Measurements from ENCODE around the gene UBR4. TPM values are rescaled to one million over a fixed set of nuclear protein-coding genes. Genes with fewer than 3 reads are reported as not detected.

Gene UBR4
- polyA plus RNA-seq, 1 donor (not counting 4 experiments of a cell fraction or from before 2014, with no cell fraction given): 39.0 TPM

DNA sequence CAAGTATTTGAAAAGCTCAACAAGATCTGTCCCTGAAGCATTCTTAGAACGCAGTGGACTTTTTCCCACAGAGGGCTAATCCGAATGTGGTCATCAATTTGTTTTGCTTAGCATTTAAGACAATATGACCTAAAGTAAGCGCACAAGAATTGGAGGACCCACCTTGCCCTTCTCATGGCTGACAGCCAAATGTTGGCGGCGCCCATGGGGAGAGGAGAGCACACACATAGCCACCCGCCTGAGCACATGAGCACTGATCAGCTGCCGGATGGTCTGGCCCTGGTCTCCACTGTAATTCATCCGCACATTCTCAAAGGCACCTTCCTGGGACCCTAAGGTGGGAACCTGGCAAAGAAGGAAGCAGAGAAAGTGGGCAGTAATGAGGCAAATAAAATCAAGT lies 52.4 kb downstream of the UBR4 start:
- Histone ChIP-seq H3K9me3 (ENCODE audit: control insufficient read depth, low read depth, low read length) (no peaks in the 10 kb centered on the region), H3K27ac (ENCODE audit: control insufficient read depth, insufficient read depth, low read length) (no peak overlapping the region), H2AFZ (ENCODE audit: control insufficient read depth, low read length) (no peak overlapping the region), H3K4me3 (ENCODE audit: control insufficient read depth in 2 of 3, extremely low read depth in 1 of 3, insufficient read depth in 2 of 3, low read depth in 1 of 3, low read length in 3 of 3) (no peak overlapping the region), H3K36me3 (ENCODE audit: control insufficient read depth in 2 of 2, extremely low read depth in 1 of 2, insufficient read depth in 2 of 2, low read length in 2 of 2) (peaks cover 52 to 79% of the 10 kb centered on the region in 2 experiments), H3K9me1 (ENCODE audit: control insufficient read depth, extremely low read depth, insufficient read depth, low read length) (no peaks in the 10 kb centered on the region), H3K4me2 (ENCODE audit: control insufficient read depth, extremely low read depth, insufficient read depth, low read depth, low read length) (no peak overlapping the region), H4K20me1 (ENCODE audit: control insufficient read depth, extremely low read depth, insufficient read depth, low read length) (no peaks in the 10 kb centered on the region), H3K4me1 (ENCODE audit: control insufficient read depth, extremely low read depth, insufficient read depth, low read length) (no peaks in the 10 kb centered on the region), H3K9ac (ENCODE audit: control insufficient read depth, extremely low read depth, insufficient read depth, low read length) (no peak overlapping the region), H3K27me3 (ENCODE audit: control insufficient read depth, extremely low read depth, insufficient read depth, low read length) (no peaks in the 10 kb centered on the region), H3K79me2 (ENCODE audit: control insufficient read depth, insufficient read depth, low read length) (no peaks in the 10 kb centered on the region)
- TF ChIP-seq EZH2 (IDR thresholded peaks at IDR 0.05; ENCODE audit: low read length) (no peak), CTCF (optimal IDR thresholded peaks at IDR 0.05 in 1 of 3, IDR thresholded peaks at IDR 0.05 in 1 of 3, conservative IDR thresholded peaks at IDR 0.05 in 1 of 3; ENCODE audit: extremely low read depth in 1 of 3, insufficient read depth in 2 of 3, low read length in 3 of 3) (no peak)
- no peak for FAIRE-seq
- no peak for DNase-seq (ENCODE audit: low read depth, low spot score)
- dilution Hi-C loops (cut with MboI; ENCODE audit: extremely low pct_ligation_motif_present, low sequenced_read_pairs): no loop called here

DNA sequence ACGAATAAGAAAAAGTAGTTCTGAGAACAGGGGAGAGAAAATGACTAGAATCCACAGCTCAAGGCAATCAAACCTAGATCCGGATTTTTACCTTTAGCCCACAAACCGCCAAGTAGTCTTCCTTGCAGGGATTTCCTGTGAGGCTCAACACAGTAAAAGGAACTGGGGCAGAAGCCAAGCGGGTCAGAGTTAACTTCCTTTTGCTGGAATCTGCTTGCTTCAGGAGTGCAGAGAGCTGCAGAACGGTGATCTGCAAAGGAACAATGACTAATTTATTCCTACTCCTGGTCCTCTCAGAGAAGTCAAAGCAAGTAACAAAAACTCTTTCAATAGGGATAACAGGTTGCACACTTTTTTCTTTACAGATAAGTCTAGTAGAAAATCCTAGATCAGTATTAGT lies 53.4 kb downstream of the UBR4 start:
- Histone ChIP-seq H4K20me1 (ENCODE audit: control insufficient read depth, extremely low read depth, insufficient read depth, low read length) (no peaks in the 10 kb centered on the region), H3K9ac (ENCODE audit: control insufficient read depth, extremely low read depth, insufficient read depth, low read length) (no peak overlapping the region), H3K9me1 (ENCODE audit: control insufficient read depth, extremely low read depth, insufficient read depth, low read length) (no peaks in the 10 kb centered on the region), H3K27me3 (ENCODE audit: control insufficient read depth, extremely low read depth, insufficient read depth, low read length) (no peaks in the 10 kb centered on the region), H3K36me3 (ENCODE audit: control insufficient read depth in 2 of 2, extremely low read depth in 1 of 2, insufficient read depth in 2 of 2, low read length in 2 of 2) (peaks cover 53 to 80% of the 10 kb centered on the region in 2 experiments), H3K4me2 (ENCODE audit: control insufficient read depth, extremely low read depth, insufficient read depth, low read depth, low read length) (no peak overlapping the region), H2AFZ (ENCODE audit: control insufficient read depth, low read length) (no peak overlapping the region), H3K27ac (ENCODE audit: control insufficient read depth, insufficient read depth, low read length) (no peak overlapping the region), H3K9me3 (ENCODE audit: control insufficient read depth, low read depth, low read length) (no peaks in the 10 kb centered on the region), H3K4me3 (ENCODE audit: control insufficient read depth in 2 of 3, extremely low read depth in 1 of 3, insufficient read depth in 2 of 3, low read depth in 1 of 3, low read length in 3 of 3) (no peak overlapping the region), H3K79me2 (ENCODE audit: control insufficient read depth, insufficient read depth, low read length) (no peaks in the 10 kb centered on the region), H3K4me1 (ENCODE audit: control insufficient read depth, extremely low read depth, insufficient read depth, low read length) (no peaks in the 10 kb centered on the region)
- DNase-seq (ENCODE audit: low read depth, low spot score) (no peak), FAIRE-seq (no peak)
- TF ChIP-seq EZH2 (IDR thresholded peaks at IDR 0.05; ENCODE audit: low read length) (no peak), CTCF (optimal IDR thresholded peaks at IDR 0.05 in 1 of 3, IDR thresholded peaks at IDR 0.05 in 1 of 3, conservative IDR thresholded peaks at IDR 0.05 in 1 of 3; ENCODE audit: extremely low read depth in 1 of 3, insufficient read depth in 2 of 3, low read length in 3 of 3) (no peak)
- dilution Hi-C loops (cut with MboI; ENCODE audit: extremely low pct_ligation_motif_present, low sequenced_read_pairs): no loop called here

Measured in keratinocyte (primary cell).